HG02571 (cell line): ENCODE data around the gene CIDEA.
"Not testable (repeated sequence)": the region's sequence is repeated elsewhere in the genome, so short reads cannot be mapped to it uniquely, and the experiment has no call there.

Experiments
- ATAC-seq: cut with Tn5 transposase; IDR thresholded peaks from one replicate; pipeline ENCODE4 v1.9.1; 2021; ENCODE audit warnings: mild to moderate bottlenecking, moderate library complexity; ENCODE audit not compliant: unreplicated experiment

CIDEA gene, protein sequence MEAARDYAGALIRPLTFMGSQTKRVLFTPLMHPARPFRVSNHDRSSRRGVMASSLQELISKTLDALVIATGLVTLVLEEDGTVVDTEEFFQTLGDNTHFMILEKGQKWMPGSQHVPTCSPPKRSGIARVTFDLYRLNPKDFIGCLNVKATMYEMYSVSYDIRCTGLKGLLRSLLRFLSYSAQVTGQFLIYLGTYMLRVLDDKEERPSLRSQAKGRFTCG

DNA sequence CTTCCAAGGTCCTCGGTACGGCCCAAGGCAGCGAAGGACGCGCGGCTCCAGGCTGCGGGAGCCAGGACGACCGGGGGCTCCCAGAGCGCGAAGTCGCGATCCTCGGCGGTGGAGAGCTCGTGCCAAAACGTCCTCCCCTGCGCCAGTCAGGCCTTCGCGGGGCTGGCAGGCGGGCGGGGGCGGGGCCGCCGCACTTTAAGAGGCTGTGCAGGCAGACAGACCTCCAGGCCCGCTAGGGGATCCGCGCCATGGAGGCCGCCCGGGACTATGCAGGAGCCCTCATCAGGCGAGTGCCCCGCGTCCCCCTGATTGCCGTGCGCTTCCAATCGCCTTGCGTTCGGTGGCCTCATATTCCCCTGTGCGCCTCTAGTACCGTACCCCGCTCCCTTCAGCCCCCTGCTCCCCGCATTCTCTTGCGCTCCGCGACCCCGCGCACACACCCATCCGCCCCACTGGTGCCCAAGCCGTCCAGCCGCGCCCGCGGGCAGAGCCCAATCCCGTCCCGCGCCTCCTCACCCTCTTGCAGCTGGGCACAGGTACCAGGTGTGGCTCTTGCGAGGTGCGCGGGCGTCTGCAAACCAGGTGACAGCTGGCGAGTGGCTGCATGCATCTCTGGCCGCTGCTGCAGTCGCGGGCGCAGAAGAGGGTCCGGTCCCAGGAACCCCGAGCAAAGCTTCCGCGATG lies at the start of gene CIDEA:
TSS of gene CIDEA (plus strand) at position 226 of the 684 bp plus-strand sequence. CDS start at position 249, 23 bp downstream.
- no peak for ATAC-seq

- not testable (repeated sequence) for ATAC-seq
Observed at GRCh38 chr18:12208296-12209153, 45.6 kb upstream of the CIDEA start.

GRCh38 chr18:12212308-12212707 lies 41.9 kb upstream of the CIDEA start:
- not testable (repeated sequence) for ATAC-seq

- not testable (repeated sequence) for ATAC-seq
Observed at GRCh38 chr18:12214296-12215005, 39.7 kb upstream of the CIDEA start.

GRCh38 chr18:12216471-12216870 lies 37.7 kb upstream of the CIDEA start:
- not testable (repeated sequence) for ATAC-seq

DNA sequence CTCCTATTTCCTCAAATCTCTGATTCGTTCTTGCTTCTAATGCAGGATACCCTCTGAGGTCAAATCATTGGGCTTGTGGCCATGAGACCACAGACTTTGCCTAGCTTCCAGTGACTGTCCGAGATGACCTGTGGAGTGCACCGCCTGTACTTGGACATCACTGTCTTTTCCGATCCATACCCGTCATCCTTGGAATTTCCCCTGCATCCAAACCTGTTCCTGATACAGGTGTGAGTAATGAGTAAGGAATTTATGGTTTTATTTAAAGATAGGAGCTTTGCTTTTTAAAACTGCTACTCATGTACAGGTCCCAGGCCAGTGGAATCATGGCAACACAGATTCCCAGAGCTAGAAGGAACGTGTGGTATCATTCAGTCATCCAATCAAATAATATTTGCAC lies 35.6 kb upstream of the CIDEA start:
- not testable (repeated sequence) for ATAC-seq

- ATAC-seq = not testable (repeated sequence)
Observed at GRCh38 chr18:12222041-12222440, 32.1 kb upstream of the CIDEA start.

- not testable (repeated sequence) for ATAC-seq
Observed at GRCh38 chr18:12223326-12223725, 30.8 kb upstream of the CIDEA start.

DNA sequence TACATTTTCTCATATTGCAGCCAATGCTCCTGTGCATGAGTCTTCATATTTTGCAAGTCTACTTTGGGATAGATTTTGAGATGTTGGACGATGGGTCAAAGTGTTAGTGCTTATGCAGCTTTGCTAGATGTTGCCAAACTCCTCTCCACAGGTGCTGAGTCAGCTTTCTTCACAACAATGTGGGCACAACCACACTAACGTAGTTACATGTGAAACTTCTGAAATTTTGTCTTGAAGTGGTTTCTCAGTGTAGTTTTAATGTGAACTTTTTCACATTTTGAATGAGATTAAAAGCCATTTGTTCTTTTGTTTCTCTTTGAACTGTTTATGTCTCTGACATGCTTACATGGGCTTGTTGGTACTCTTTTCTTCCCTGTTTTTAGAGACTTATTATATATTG lies 27.4 kb upstream of the CIDEA start:
- ATAC-seq = not testable (repeated sequence)

- ATAC-seq = not testable (repeated sequence)
Observed at GRCh38 chr18:12227399-12228186, 26.6 kb upstream of the CIDEA start.

GRCh38 chr18:12228308-12228707 lies 25.9 kb upstream of the CIDEA start:
- ATAC-seq = not testable (repeated sequence)

DNA sequence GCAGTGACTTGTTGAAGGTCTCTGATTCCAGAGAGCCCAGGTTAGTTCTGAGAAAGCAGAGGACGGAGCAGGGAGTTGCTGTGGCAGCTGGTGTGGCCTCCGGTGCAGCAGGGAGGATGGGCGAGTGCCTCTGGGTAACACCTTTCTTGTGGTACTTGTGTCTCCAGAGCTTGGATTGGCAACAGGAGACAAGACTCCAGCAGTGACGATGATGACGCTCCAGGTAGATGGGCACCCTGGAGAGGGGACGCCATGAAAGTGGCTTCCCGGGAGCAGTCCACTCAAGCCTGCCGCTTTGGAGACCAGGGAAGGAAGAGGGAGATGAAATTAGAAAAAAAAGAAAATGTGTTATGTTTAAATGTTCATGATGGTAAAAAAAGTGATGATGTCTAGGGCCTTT lies 23.6 kb upstream of the CIDEA start:
- not testable (repeated sequence) for ATAC-seq

GRCh38 chr18:12231040-12231882 lies 22.9 kb upstream of the CIDEA start:
- ATAC-seq = no peak

DNA sequence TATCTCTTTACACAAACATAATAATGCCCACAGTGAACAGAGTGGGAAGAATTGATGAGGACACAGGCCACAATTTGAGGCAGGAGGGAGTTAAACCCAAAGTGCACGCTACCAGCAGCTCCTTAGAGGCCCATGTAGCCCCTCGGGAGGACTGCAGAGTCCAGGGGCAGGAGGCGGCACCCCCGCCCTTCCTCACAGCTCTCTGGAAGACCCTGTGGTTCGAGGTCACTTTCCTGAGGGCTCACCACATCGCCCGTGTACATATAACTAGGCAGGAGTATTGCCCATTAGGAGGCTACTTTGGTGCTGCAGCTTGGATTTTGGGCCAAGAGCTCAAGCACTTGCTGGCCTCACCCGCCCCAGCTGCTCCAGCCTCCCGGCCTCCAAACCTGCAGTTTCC lies 22.2 kb upstream of the CIDEA start:
- ATAC-seq = no peak

GRCh38 chr18:12233378-12233777 lies 20.8 kb upstream of the CIDEA start:
- no peak for ATAC-seq

DNA sequence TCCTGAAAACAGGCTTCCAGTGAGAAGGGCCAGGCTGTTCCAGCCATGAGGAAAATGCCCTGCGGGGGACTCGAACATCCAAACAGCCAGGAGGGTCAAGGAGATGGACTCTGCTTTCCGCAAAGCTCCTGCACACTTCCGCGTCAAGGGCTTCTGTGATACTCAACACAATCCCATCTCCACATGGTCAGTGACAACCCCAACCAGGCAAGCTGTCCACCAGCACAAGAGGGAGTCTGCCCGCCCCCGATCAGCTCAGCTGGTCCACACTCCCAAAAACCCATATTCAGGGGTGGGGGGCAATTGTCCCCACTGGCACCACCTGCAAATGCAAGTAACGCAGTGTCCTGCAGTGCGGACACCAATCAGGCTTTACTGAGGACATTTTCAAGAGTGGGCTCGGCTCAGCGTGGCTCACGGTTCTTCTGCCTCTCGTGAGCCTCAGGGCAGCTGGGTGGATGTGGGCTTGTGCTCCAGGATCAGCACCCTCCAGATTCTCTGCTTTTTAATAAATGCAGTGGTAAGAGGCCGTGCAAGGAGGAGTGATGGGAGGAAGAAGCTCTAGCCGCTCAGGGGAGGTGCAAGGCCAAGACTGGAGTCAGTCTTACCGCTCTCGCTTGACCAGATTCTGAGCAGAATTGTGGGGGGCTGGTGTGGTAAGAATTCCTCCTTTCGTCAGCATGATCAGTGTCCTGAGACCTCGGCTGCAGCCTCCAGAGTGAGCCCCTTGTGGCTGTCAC lies 19.5 kb upstream of the CIDEA start:
- ATAC-seq = no peak

- ATAC-seq = no peak
Observed at GRCh38 chr18:12236141-12236540, 18.0 kb upstream of the CIDEA start.
